Endodermal cell (in vitro differentiated cells): Measurements from ENCODE around the gene DACT3. TPM values are rescaled to one million over a fixed set of nuclear protein-coding genes. Genes with fewer than 3 reads are reported as not detected.

Experiments used
- DNase-seq: peaks from one replicate; pipeline ENCODE4 v3.0.0-alpha.2; 2017
- H3K27ac ChIP-seq: 2 replicates; pipeline ENCODE4 v1.5.1; 2013; ENCODE audit warnings: mild to moderate bottlenecking, low read depth, low read length, moderate library complexity
- H3K27me3 ChIP-seq: 2 replicates; pipeline ENCODE4 v1.6.1; 2013; ENCODE audit warnings: mild to moderate bottlenecking, low read length, moderate library complexity; ENCODE audit not compliant: insufficient read depth, control insufficient read depth, poor library complexity, severe bottlenecking
- H3K36me3 ChIP-seq: 2 replicates; pipeline ENCODE4 v1.7.0; 2013; ENCODE audit warnings: mild to moderate bottlenecking, low read length, moderate library complexity; ENCODE audit not compliant: control insufficient read depth, insufficient read depth
- H3K4me1 ChIP-seq: one replicate; pipeline ENCODE4 v1.7.0; 2013; ENCODE audit warnings: low read length; ENCODE audit not compliant: control insufficient read depth, insufficient read depth
- H3K4me3 ChIP-seq: 2 replicates; pipeline ENCODE4 v1.5.1; 2013; ENCODE audit warnings: mild to moderate bottlenecking, low read length, moderate library complexity
- H3K9ac ChIP-seq: 2 replicates; pipeline ENCODE4 v1.6.1; 2013; ENCODE audit warnings: mild to moderate bottlenecking, low read length, moderate library complexity; ENCODE audit not compliant: poor library complexity, severe bottlenecking; ENCODE audit errors: extremely low read depth
- H3K9me3 ChIP-seq: 2 replicates; pipeline ENCODE4 v1.6.1; 2013; ENCODE audit warnings: mild to moderate bottlenecking, low read length, moderate library complexity; ENCODE audit not compliant: control insufficient read depth
- H3K27ac Mint-ChIP-seq: 2 replicates; pipeline ENCODE4 v1.8.0; 2020; ENCODE audit warnings: mixed read lengths
- H3K27me3 Mint-ChIP-seq: 2 replicates; pipeline ENCODE4 v1.8.0; 2021; ENCODE audit warnings: mild to moderate bottlenecking, mixed read lengths; ENCODE audit not compliant: insufficient read depth
- H3K36me3 Mint-ChIP-seq: 2 replicates; pipeline ENCODE4 v1.8.0; 2020; ENCODE audit warnings: low read depth, mixed read lengths
- H3K4me1 Mint-ChIP-seq: 2 replicates; pipeline ENCODE4 v1.8.0; 2020; ENCODE audit warnings: mixed read lengths
- H3K4me3 Mint-ChIP-seq: 2 replicates; pipeline ENCODE4 v1.8.0; 2020; ENCODE audit warnings: mild to moderate bottlenecking, moderate library complexity, mixed read lengths
- H3K9me3 Mint-ChIP-seq: 2 replicates; pipeline ENCODE4 v1.8.0; 2020; ENCODE audit warnings: mild to moderate bottlenecking, mixed read lengths
- CTCF ChIP-seq: fragments of 200-600 bp; sonication (generic); conservative IDR thresholded peaks from 2 replicates; pipeline ENCODE4 v1.5.0; 2021; ENCODE audit warnings: antibody characterized with exemption, mild to moderate bottlenecking
- WGBS, 2 experiments: methylation state at CpG; one replicate each; pipeline versions ENCODE4 v1.1.5 to v1.1.7; 2013; ENCODE audit warnings: missing lambda C conversion rate in 2 of 2, mixed read lengths in 1 of 2; ENCODE audit not compliant: insufficient coverage in 1 of 2, insufficient read length in 1 of 2; 5-methylcytosine and 5-hydroxymethylcytosine counted together
- total RNA-seq, 2 donors: library from RNA; stranded (reverse); fragmentation: NEBNext Ultra II Directional in 1 of 2; extraction: Animal tissue kit (Norgen Biotek cat#: 25700) in 1 of 2; gene quantifications; 2 replicates in 1 of 2; 3 replicates in 1 of 2; pipeline ENCODE4 v1.2.1, GENCODE V29; 2021

The DACT3 gene
- total RNA-seq, 2 donors from 2014 or later: 0.15 to 0.70 TPM

- TF ChIP-seq CTCF: no peak
- H3K27me3 Mint-ChIP-seq: no peaks in the 10 kb centered on the region
- Histone ChIP-seq H3K4me1 (no peaks in the 10 kb centered on the region), H3K27me3 (no peaks in the 10 kb centered on the region), H3K27ac (no peak overlapping the region), H3K4me3 (no peak overlapping the region), H3K36me3 (peaks cover 78% of the 10 kb centered on the region), H3K9ac (no peak overlapping the region), H3K9me3 (peaks cover 8% of the 10 kb centered on the region)
- H3K36me3 Mint-ChIP-seq: peaks cover 88% of the 10 kb centered on the region
- H3K27ac Mint-ChIP-seq: no peak overlapping the region
- H3K9me3 Mint-ChIP-seq: no peaks in the 10 kb centered on the region
- WGBS, 2 experiments: 95 to 96% methylated on average over 6 to 14 of the region's 14 CpGs
- no peak for DNase-seq
- H3K4me3 Mint-ChIP-seq: no peak overlapping the region
- H3K4me1 Mint-ChIP-seq: no peaks in the 10 kb centered on the region
Measured at GRCh38 chr19:46689358-46689757, 28.4 kb upstream of the DACT3 start.

GRCh38 chr19:46687438-46688145 lies 26.6 kb upstream of the DACT3 start:
- no peak overlapping the region for H3K9ac ChIP-seq
- peaks cover 76% of the 10 kb centered on the region for H3K36me3 ChIP-seq
- Mint-ChIP-seq H3K27ac (no peak overlapping the region), H3K4me3 (no peak overlapping the region), H3K9me3 (no peaks in the 10 kb centered on the region), H3K4me1 (no peaks in the 10 kb centered on the region), H3K36me3 (peaks cover 84% of the 10 kb centered on the region), H3K27me3 (no peaks in the 10 kb centered on the region)
- peaks cover 8% of the 10 kb centered on the region for H3K9me3 ChIP-seq
- H3K4me3 ChIP-seq: no peak overlapping the region
- H3K27ac ChIP-seq: no peak overlapping the region
- H3K27me3 ChIP-seq: no peaks in the 10 kb centered on the region
- no peak for DNase-seq
- 95 to 97% methylated on average over 6 of the region's 6 CpGs for WGBS, 2 experiments
- H3K4me1 ChIP-seq: no peaks in the 10 kb centered on the region
- no peak for TF ChIP-seq CTCF

GRCh38 chr19:46685189-46685588 lies 24.2 kb upstream of the DACT3 start:
- no peak for DNase-seq
- H3K9me3 Mint-ChIP-seq: no peaks in the 10 kb centered on the region
- H3K27me3 Mint-ChIP-seq: no peaks in the 10 kb centered on the region
- TF ChIP-seq CTCF: no peak
- WGBS, 2 experiments: 100% methylated on average over 3 of the region's 3 CpGs
- no peak overlapping the region for H3K27ac Mint-ChIP-seq
- no peaks in the 10 kb centered on the region for H3K4me1 Mint-ChIP-seq
- Histone ChIP-seq H3K27ac (no peak overlapping the region), H3K9me3 (no peaks in the 10 kb centered on the region), H3K9ac (no peak overlapping the region), H3K4me1 (no peaks in the 10 kb centered on the region), H3K36me3 (peaks cover 69% of the 10 kb centered on the region), H3K4me3 (no peak overlapping the region), H3K27me3 (no peaks in the 10 kb centered on the region)
- H3K36me3 Mint-ChIP-seq: peaks cover 74% of the 10 kb centered on the region
- H3K4me3 Mint-ChIP-seq: no peak overlapping the region
